Bronchial epithelial cell (primary cell): Measurements from ENCODE around the gene DYNC2LI1. TPM values are rescaled to one million over a fixed set of nuclear protein-coding genes. Genes with fewer than 3 reads are reported as not detected.
"Not testable (repeated sequence)": the region's sequence is repeated elsewhere in the genome, so short reads cannot be mapped to it uniquely, and the experiment has no call there.

Experiments
- DNase-seq: peaks from one replicate; pipeline ENCODE4 v3.0.0-alpha.2; 2010; ENCODE audit warnings: low read depth
- FAIRE-seq: peaks from 2 replicates; lab custom pipeline; 2011; peaks lifted over from hg19 to GRCh38; lab: Jason Lieb, UNC
- H3K27me3 ChIP-seq: 2 replicates; pipeline ENCODE4 v1.5.1; 2011; ENCODE audit warnings: low read length; ENCODE audit not compliant: control insufficient read depth, insufficient read depth
- H3K36me3 ChIP-seq: 2 replicates; pipeline ENCODE4 v1.5.1; 2011; ENCODE audit warnings: low read length; ENCODE audit not compliant: control insufficient read depth, insufficient read depth
- H3K4me3 ChIP-seq: 2 replicates; pipeline ENCODE4 v1.5.1; 2011; ENCODE audit warnings: mild to moderate bottlenecking, low read depth, low read length, control low read depth
- CTCF ChIP-seq: IDR thresholded peaks from 2 replicates; pipeline ENCODE4 v1.5.1; 2011; ENCODE audit warnings: mild to moderate bottlenecking, moderate library complexity, low read length, control low read depth, inconsistent platforms; ENCODE audit not compliant: insufficient read depth, severe bottlenecking
- total RNA-seq: library from RNA; depleted of rRNA; stranded (reverse); fragments of >200 nt; gene quantifications from 2 replicates; pipeline ENCODE4 v1.2.1, GENCODE V29; 2014

Gene DYNC2LI1
- total RNA-seq = 8.2 and 12.4 TPM in 2 replicates

- H3K4me3 ChIP-seq = peak within 1 kb of the TSS; percentile 60
- no peak for TF ChIP-seq CTCF
- FAIRE-seq (no peak), DNase-seq (peak; percentile 90)
- H3K36me3 ChIP-seq = peaks cover 1% of the 10 kb centered on the region
- no peaks in the 10 kb centered on the region for H3K27me3 ChIP-seq
Measured at GRCh38 chr2:43773876-43774613, at the start of gene DYNC2LI1. Gene DYNC2LI1, plus strand, starts transcription at chr2:43774039. Its CDS starts 100 bp downstream, at chr2:43774139.

GRCh38 chr2:43724728-43725526 lies 48.9 kb upstream of the DYNC2LI1 start:
- DNase-seq (no peak), FAIRE-seq (no peak)
- H3K36me3 ChIP-seq = no peaks in the 10 kb centered on the region
- no peak for TF ChIP-seq CTCF
- H3K4me3 ChIP-seq = no peak overlapping the region
- H3K27me3 ChIP-seq = no peaks in the 10 kb centered on the region

- no peaks in the 10 kb centered on the region for H3K27me3 ChIP-seq
- no peak for FAIRE-seq
- H3K36me3 ChIP-seq = no peaks in the 10 kb centered on the region
- DNase-seq = no peak
- H3K4me3 ChIP-seq = no peak overlapping the region
- TF ChIP-seq CTCF = no peak
Measured at GRCh38 chr2:43725711-43726246, 48.1 kb upstream of the DYNC2LI1 start.

- FAIRE-seq, H3K27me3 ChIP-seq, H3K4me3 ChIP-seq, H3K36me3 ChIP-seq: not testable (repeated sequence)
- peak; percentile 25 for DNase-seq
Measured at GRCh38 chr2:43726961-43727633, 46.7 kb upstream of the DYNC2LI1 start.

GRCh38 chr2:43727634-43728014 lies 46.2 kb upstream of the DYNC2LI1 start:
- Histone ChIP-seq H3K36me3 (no peaks in the 10 kb centered on the region), H3K27me3 (no peaks in the 10 kb centered on the region), H3K4me3 (no peak overlapping the region)
- FAIRE-seq (no peak), DNase-seq (no peak)
- no peak for TF ChIP-seq CTCF
